Peyer's patch (tissue), 4 donors: Measurements from ENCODE around the gene ZNF417. TPM values are rescaled to one million over a fixed set of nuclear protein-coding genes. Genes with fewer than 3 reads are reported as not detected.

Source experiments
- DNase-seq, 3 donors: peaks; one replicate each; pipeline ENCODE4 v3.0.0-alpha.2; 2017 to 2019
- H3K27ac ChIP-seq, 4 donors: fragments of 200-600 bp; sonication (generic); one replicate each; pipeline ENCODE4 v1.5.1; 2016 to 2019
- H3K27me3 ChIP-seq, 2 donors: fragments of 200-600 bp; sonication (generic); one replicate each; pipeline ENCODE4 v1.5.1; 2019
- H3K36me3 ChIP-seq, 3 donors: fragments of 200-600 bp; sonication (generic); one replicate each; pipeline ENCODE4 v1.5.1; 2016 to 2019
- H3K4me1 ChIP-seq, 4 donors: fragments of 200-600 bp; sonication (generic); one replicate each; pipeline ENCODE4 v1.5.1; 2016 to 2019
- H3K4me3 ChIP-seq, 4 donors: fragments of 200-600 bp; sonication (generic); 1 replicate in 3 of 4; 2 replicates in 1 of 4; pipeline ENCODE4 v1.5.1; 2016 to 2019; ENCODE audit warnings: mild to moderate bottlenecking in 1 of 4
- H3K9me3 ChIP-seq, 4 donors: fragments of 200-600 bp; sonication (generic); one replicate each; pipeline ENCODE4 v1.5.1; 2016 to 2019; ENCODE audit warnings: mild to moderate bottlenecking in 1 of 4
- CTCF ChIP-seq, 6 experiments: fragments of 450-650 bp in 4 of 6; fragments of 200-600 bp in 2 of 6; sonication (generic) in 1 of 6; IDR thresholded peaks; one replicate each; pipeline ENCODE4 v1.5.1; 2017 to 2019; ENCODE audit warnings: antibody characterized with exemption in 6 of 6, mild to moderate bottlenecking in 3 of 6, moderate library complexity in 1 of 6
- POLR2A ChIP-seq, 2 donors: fragments of 450-650 bp; IDR thresholded peaks; one replicate each; pipeline ENCODE4 v1.5.1; 2017; ENCODE audit warnings: antibody characterized with exemption in 2 of 2, mild to moderate bottlenecking in 2 of 2, moderate library complexity in 2 of 2
- total RNA-seq, 4 donors: library from RNA; depleted of rRNA; stranded (reverse); fragments of >200 nt; gene quantifications; one replicate each; pipeline ENCODE4 v1.1.0, GENCODE V29; 2016

Gene ZNF417
- total RNA-seq, 4 donors from 2014 or later, result 13.5 to 54.5 (median 19.0) TPM

- Histone ChIP-seq H3K27ac (no peak overlapping the region), H3K4me1 (no peaks in the 10 kb centered on the region), H3K27me3 (no peaks in the 10 kb centered on the region), H3K9me3 (peaks cover 0 to 73% (median 9%) of the 10 kb centered on the region in 4 donors), H3K4me3 (peak overlapping the region in 1 of 4 donors; percentile 58), H3K36me3 (peaks cover 0 to 24% (median 0%) of the 10 kb centered on the region in 3 donors)
- no peak for DNase-seq
- TF ChIP-seq CTCF (IDR thresholded peaks at IDR 0.05) (no peak), POLR2A (IDR thresholded peaks at IDR 0.05) (no peak)
Observed at GRCh38 chr19:57935731-57936130, 19.3 kb upstream of the ZNF417 start.

- TF ChIP-seq POLR2A (IDR thresholded peaks at IDR 0.05) (no peak), CTCF (IDR thresholded peaks at IDR 0.05) (no peak)
- peak within 1 kb of the TSS; percentile 37 to 63 (median 57) for H3K4me3 ChIP-seq
- H3K36me3 ChIP-seq, result peaks cover 0 to 19% (median 0%) of the 10 kb centered on the region in 3 donors
- H3K27me3 ChIP-seq, result no peaks in the 10 kb centered on the region
- H3K4me1 ChIP-seq, result no peaks in the 10 kb centered on the region
- peak within 1 kb of the TSS in 3 of 4 donors; percentile 50 to 68 (median 60) for H3K27ac ChIP-seq
- peak; percentile 34 to 62 (median 51) for DNase-seq
- peaks cover 0 to 71% (median 9%) of the 10 kb centered on the region in 4 donors for H3K9me3 ChIP-seq
Observed at GRCh38 chr19:57934820-57935665, 18.7 kb upstream of the ZNF417 start, which contains the start of gene ZNF418. ZNF418 (minus strand) TSS chr19:57935402; CDS start chr19:57933822, 1,580 bp downstream.

GRCh38 chr19:57927587-57927986, 11.2 kb upstream of the ZNF417 start:
- DNase-seq, result no peak
- TF ChIP-seq CTCF (IDR thresholded peaks at IDR 0.05), result no peak
- no peak for TF ChIP-seq POLR2A (IDR thresholded peaks at IDR 0.05)
- Histone ChIP-seq H3K9me3 (peaks cover 0 to 35% (median 4%) of the 10 kb centered on the region in 4 donors), H3K27ac (no peak overlapping the region), H3K36me3 (peaks cover 0 to 26% (median 0%) of the 10 kb centered on the region in 3 donors), H3K4me1 (no peaks in the 10 kb centered on the region), H3K4me3 (no peak overlapping the region), H3K27me3 (no peaks in the 10 kb centered on the region)

GRCh38 chr19:57914531-57914930, 1.9 kb downstream of the ZNF417 start:
- H3K27me3 ChIP-seq, result no peaks in the 10 kb centered on the region
- no peak overlapping the region for H3K27ac ChIP-seq
- peaks cover 0 to 33% (median 0%) of the 10 kb centered on the region in 4 donors for H3K9me3 ChIP-seq
- H3K4me1 ChIP-seq, result peaks cover 0 to 13% (median 3%) of the 10 kb centered on the region in 4 donors
- peaks cover 0 to 29% (median 0%) of the 10 kb centered on the region in 3 donors for H3K36me3 ChIP-seq
- H3K4me3 ChIP-seq, result no peak overlapping the region
- TF ChIP-seq CTCF (IDR thresholded peaks at IDR 0.05), result no peak
- no peak for TF ChIP-seq POLR2A (IDR thresholded peaks at IDR 0.05)
- no peak for DNase-seq

- H3K4me3 ChIP-seq, result no peak overlapping the region
- peaks cover 0 to 39% (median 0%) of the 10 kb centered on the region in 3 donors for H3K36me3 ChIP-seq
- peaks cover 0 to 35% (median 0%) of the 10 kb centered on the region in 4 donors for H3K9me3 ChIP-seq
- TF ChIP-seq POLR2A (IDR thresholded peaks at IDR 0.05) (no peak), CTCF (IDR thresholded peaks at IDR 0.05) (no peak)
- no peaks in the 10 kb centered on the region for H3K27me3 ChIP-seq
- no peak overlapping the region for H3K27ac ChIP-seq
- no peak for DNase-seq
- H3K4me1 ChIP-seq, result peaks cover 0 to 8% (median 0%) of the 10 kb centered on the region in 4 donors
Observed at GRCh38 chr19:57907394-57907793, 9.0 kb downstream of the ZNF417 start.
